HCT116 (cell line): ENCODE results near the gene SMC6. TPM values are rescaled to one million over a fixed set of nuclear protein-coding genes. Genes with fewer than 3 reads are reported as not detected.

Experiments used
- ATAC-seq: fragments of 200-7000 bp; cut with Tn5 transposase; 2 replicates; pipeline ENCODE4 v1.9.1; 2020; ENCODE audit warnings: mild to moderate bottlenecking, moderate library complexity
- BruUV-seq: library from RNA; stranded (reverse); fragments of 400-500 nt; replicated peaks from 2 replicates; lab custom pipeline; 2021; lab: Mats Ljungman, UMichigan
- CTCF ChIA-PET: fragments of 300-600 bp; sonication (Branson Sonifier 250); formaldehyde crosslinking; loops from one replicate; lab custom pipeline; 2021; ENCODE audit warnings: antibody characterized with exemption; lab: Charles Lee
- POLR2A ChIA-PET: fragments of 300-600, 350-600 bp; sonication (Branson Sonifier 250); formaldehyde crosslinking; loops from one replicate; lab custom pipeline; 2021; ENCODE audit warnings: antibody characterized with exemption; lab: Charles Lee
- RAD21 ChIA-PET, 2 experiments: fragments of 300-600 bp; sonication (Branson Sonifier 250); formaldehyde crosslinking; loops; one replicate each; lab custom pipeline; 2023; ENCODE audit warnings: low total read pairs in 2 of 2; ENCODE audit not compliant: uncharacterized antibody in 2 of 2, unreplicated experiment in 2 of 2, low non-redundant PET in 1 of 2; lab: Charles Lee
- DNase-seq: peaks from one replicate; pipeline ENCODE4 v3.0.0-alpha.2; 2010; ENCODE audit warnings: low read depth, low spot score
- H2AFZ ChIP-seq: fragments of 200-600 bp; shearing (Covaris generic), sonication (generic); 2 replicates; pipeline ENCODE4 v1.6.1; 2017; ENCODE audit warnings: low read depth, mixed run types, mixed read lengths, antibody characterized with exemption, low read length; ENCODE audit not compliant: poor library complexity, severe bottlenecking
- H3K27ac ChIP-seq: 2 replicates; pipeline ENCODE4 v1.5.1; 2012; ENCODE audit warnings: low read depth, low read length
- H3K27me3 ChIP-seq: fragments of 200-600 bp; sonication (generic); 2 replicates; pipeline ENCODE4 v1.6.1; 2016; ENCODE audit warnings: mixed run types, low read length, mixed read lengths; ENCODE audit not compliant: insufficient read depth
- H3K36me3 ChIP-seq, 2 experiments: fragments of 200-500 bp in 1 of 2; fragments of 200-600 bp in 1 of 2; sonication (Bioruptor generic) in 1 of 2; sonication (generic) in 1 of 2; 2 replicates each; pipeline versions ENCODE4 v1.5.1 to v1.6.1; 2014 to 2016; ENCODE audit warnings: low read length in 2 of 2, inconsistent platforms in 1 of 2, mixed read lengths in 1 of 2, mixed run types in 1 of 2; ENCODE audit not compliant: insufficient read depth in 2 of 2, control insufficient read depth in 1 of 2
- H3K4me1 ChIP-seq, 2 experiments: fragments of 200-600 bp in 1 of 2; sonication (generic) in 1 of 2; 2 replicates each; pipeline versions ENCODE4 v1.5.1 to v1.6.1; 2012 to 2017; ENCODE audit warnings: low read length in 2 of 2, inconsistent platforms in 1 of 2, mild to moderate bottlenecking in 1 of 2, mixed read lengths in 1 of 2, mixed run types in 1 of 2, moderate library complexity in 1 of 2; ENCODE audit not compliant: insufficient read depth in 2 of 2, control insufficient read depth in 1 of 2
- H3K4me2 ChIP-seq: fragments of 200-600 bp; sonication (generic); 2 replicates; pipeline ENCODE4 v1.6.1; 2017; ENCODE audit warnings: mixed run types, low read length, mixed read lengths
- H3K4me3 ChIP-seq, 2 experiments: fragments of 200-600 bp in 1 of 2; sonication (generic) in 1 of 2; replicated peaks in 1 of 2; 2 replicates each; pipeline ENCODE4 v1.5.1; 2011 to 2016; ENCODE audit warnings: low read length in 2 of 2, control low read depth in 1 of 2, low read depth in 1 of 2, mild to moderate bottlenecking in 1 of 2, mixed read lengths in 1 of 2, mixed run types in 1 of 2
- H3K79me2 ChIP-seq: fragments of 200-600 bp; sonication (generic); 2 replicates; pipeline ENCODE4 v1.6.1; 2017; ENCODE audit warnings: mild to moderate bottlenecking, mixed run types, low read length, moderate library complexity, mixed read lengths; ENCODE audit not compliant: insufficient read depth
- H3K9ac ChIP-seq: fragments of 200-600 bp; sonication (generic); 2 replicates; pipeline ENCODE4 v1.6.1; 2016; ENCODE audit warnings: low read length, mixed read lengths
- H3K9me2 ChIP-seq: fragments of 200-600 bp; sonication (generic), shearing (Covaris generic); 2 replicates; pipeline ENCODE4 v1.6.1; 2017; ENCODE audit warnings: mixed run types, mild to moderate bottlenecking, moderate library complexity; ENCODE audit not compliant: insufficient read depth
- H3K9me3 ChIP-seq, 2 experiments: fragments of 200-500 bp in 1 of 2; fragments of 200-600 bp in 1 of 2; sonication (Bioruptor generic) in 1 of 2; sonication (generic) in 1 of 2; 2 replicates each; pipeline ENCODE4 v1.6.1; 2014 to 2017; ENCODE audit warnings: low read length in 2 of 2, mixed read lengths in 2 of 2, inconsistent platforms in 1 of 2, low read depth in 1 of 2, mild to moderate bottlenecking in 1 of 2, mixed run types in 1 of 2, moderate library complexity in 1 of 2; ENCODE audit not compliant: control insufficient read depth in 1 of 2, insufficient read depth in 1 of 2
- H4K20me1 ChIP-seq: fragments of 200-600 bp; sonication (generic), shearing (Covaris generic); 2 replicates; pipeline ENCODE4 v1.6.1; 2017; ENCODE audit warnings: mixed run types, mild to moderate bottlenecking, moderate library complexity; ENCODE audit not compliant: insufficient read depth
- CEBPB ChIP-seq: IDR thresholded peaks from 2 replicates; pipeline ENCODE4 v1.6.1; 2012; ENCODE audit warnings: low read depth
- ELF1 ChIP-seq: IDR thresholded peaks from 2 replicates; pipeline ENCODE4 v1.6.1; 2012; ENCODE audit warnings: low read depth, borderline replicate concordance
- FOSL1 ChIP-seq: IDR thresholded peaks from 2 replicates; pipeline ENCODE4 v1.6.1; 2012; ENCODE audit warnings: low read depth
- JUND ChIP-seq: IDR thresholded peaks from 2 replicates; pipeline ENCODE4 v1.6.1; 2012
- MAX ChIP-seq: IDR thresholded peaks from 2 replicates; pipeline ENCODE4 v1.6.1; 2012
- POLR2AphosphoS5 ChIP-seq: IDR thresholded peaks from 2 replicates; pipeline ENCODE4 v1.6.1; 2011; ENCODE audit warnings: mild to moderate bottlenecking, low read depth, low read length, moderate library complexity
- RAD21 ChIP-seq: IDR thresholded peaks from 2 replicates; pipeline ENCODE4 v1.6.1; 2012; ENCODE audit warnings: low read depth, mild to moderate bottlenecking
- SIN3A ChIP-seq: IDR thresholded peaks from 2 replicates; pipeline ENCODE4 v1.6.1; 2012; ENCODE audit warnings: low read depth
- SP1 ChIP-seq: IDR thresholded peaks from 2 replicates; pipeline ENCODE4 v1.6.1; 2012; ENCODE audit warnings: low read depth
- SRF ChIP-seq: IDR thresholded peaks from 2 replicates; pipeline ENCODE4 v1.6.1; 2012; ENCODE audit warnings: low read depth
- YY1 ChIP-seq: IDR thresholded peaks from 2 replicates; pipeline ENCODE4 v1.6.1; 2011; ENCODE audit warnings: low read length, low read depth, moderate library complexity, mild to moderate bottlenecking; ENCODE audit not compliant: insufficient replicate concordance; ENCODE audit errors: extremely low read depth
- ZFX ChIP-seq: fragments of 450-650 bp; IDR thresholded peaks from 2 replicates; pipeline ENCODE4 v1.6.1; 2017
- ZNF274 ChIP-seq: fragments of 200-500 bp; sonication (Bioruptor generic); IDR thresholded peaks from 2 replicates; pipeline ENCODE4 v1.6.1; 2014; ENCODE audit warnings: mild to moderate bottlenecking, low read depth, low read length, inconsistent platforms
- intact Hi-C: fragments of 100-400 bp; cut with micrococcal nuclease; formaldehyde crosslinking; loops from 2 replicates; pipeline ENCODE4 v1.10.0; 2022
- total RNA-seq: library from RNA; stranded (reverse); gene quantifications from one replicate; pipeline ENCODE4 v1.2.1, GENCODE V29; 2021; ENCODE audit not compliant: unreplicated experiment
- TF ChIP-seq, protein P1 (sequence below), 3 experiments: fragments of 200-600 bp in 1 of 3; sonication (generic) in 1 of 3; IDR thresholded peaks in 2 of 3; conservative IDR thresholded peaks in 1 of 3; 2 replicates each; pipeline ENCODE4 v1.5.1; 2012 to 2017; ENCODE audit warnings: low read depth in 2 of 3, low read length in 2 of 3, antibody characterized with exemption in 1 of 3, borderline replicate concordance in 1 of 3, control low read depth in 1 of 3, mild to moderate bottlenecking in 1 of 3, mixed read lengths in 1 of 3, mixed run types in 1 of 3, moderate library complexity in 1 of 3; ENCODE audit not compliant: insufficient read depth in 1 of 3
- TF ChIP-seq, protein P2 (sequence below): IDR thresholded peaks from 2 replicates; pipeline ENCODE4 v1.6.1; 2011; ENCODE audit warnings: mild to moderate bottlenecking, low read length, moderate library complexity; ENCODE audit not compliant: insufficient replicate concordance; ENCODE audit errors: extremely low read depth

Gene SMC6
- total RNA-seq, 1 experiment from 2014 or later, result 26.4 TPM

DNA sequence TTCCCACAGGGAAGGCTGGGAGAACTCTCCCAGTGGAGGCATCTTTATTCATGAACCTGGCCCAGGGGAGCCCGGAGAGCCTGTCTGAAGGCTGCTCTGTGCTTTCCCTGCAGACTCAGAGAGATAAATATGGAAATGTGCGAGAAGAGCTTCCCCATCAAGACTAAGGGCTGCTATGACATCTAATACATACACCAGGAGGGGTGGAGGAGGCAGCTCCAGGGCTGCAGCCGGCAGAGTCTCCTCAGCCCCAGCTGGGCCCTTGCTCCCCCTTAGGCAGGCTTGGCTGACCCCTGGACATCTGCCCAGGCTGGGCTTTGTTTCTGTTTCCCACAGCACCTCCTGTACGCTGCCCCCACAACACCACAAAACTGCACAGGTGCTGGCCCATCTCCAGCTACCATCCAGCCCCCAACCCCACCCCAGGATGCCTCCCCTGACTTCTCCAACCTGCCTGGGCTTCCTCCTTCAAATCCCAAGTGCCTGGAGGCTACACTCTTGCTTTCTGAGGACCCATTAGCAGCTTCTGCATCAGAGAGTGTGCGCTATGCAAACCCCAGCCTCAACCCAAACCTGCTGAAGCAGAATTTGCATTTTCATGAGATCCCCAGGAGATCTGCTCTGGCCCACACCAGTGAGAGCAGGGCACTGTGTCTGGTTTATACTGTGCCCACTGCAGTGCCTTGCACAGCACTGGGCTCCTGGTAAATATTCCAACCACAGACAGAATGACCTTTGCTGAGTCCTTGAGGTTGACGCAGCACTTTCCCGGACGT is 116.3 kb downstream of the SMC6 start:
- H3K36me3 ChIP-seq, result no peaks in the 10 kb centered on the region
- H2AFZ ChIP-seq, result no peak overlapping the region
- DNase-seq (no peak), ATAC-seq (no peak)
- no peaks in the 10 kb centered on the region for H3K4me1 ChIP-seq
- no peaks in the 10 kb centered on the region for H3K9me2 ChIP-seq
- H3K9ac ChIP-seq, result no peak overlapping the region
- CTCF ChIA-PET, result interaction anchor here (1.1 kb wide), 1 partner anchor 8 kb away, joined by 4 read pairs; no protein-coding TSS in a partner anchor
- H3K27me3 ChIP-seq, result no peaks in the 10 kb centered on the region
- no peaks in the 10 kb centered on the region for H3K9me3 ChIP-seq
- H3K4me2 ChIP-seq, result no peak overlapping the region
- H3K27ac ChIP-seq, result no peak overlapping the region
- BruUV-seq, result no TSS peak
- intact Hi-C loops, result no loop called here
- H3K4me3 ChIP-seq, result no peak overlapping the region
- no peaks in the 10 kb centered on the region for H4K20me1 ChIP-seq
- POLR2A ChIA-PET, result no interaction called here
- RAD21 ChIA-PET, result no interaction called here
- H3K79me2 ChIP-seq, result no peaks in the 10 kb centered on the region
- TF ChIP-seq POLR2AphosphoS5, result no peak
- no peak for TF ChIP-seq YY1
- no peak for TF ChIP-seq MAX
- TF ChIP-seq CEBPB, result no peak
- TF ChIP-seq ZNF274, result no peak
- TF ChIP-seq, protein P1, sequence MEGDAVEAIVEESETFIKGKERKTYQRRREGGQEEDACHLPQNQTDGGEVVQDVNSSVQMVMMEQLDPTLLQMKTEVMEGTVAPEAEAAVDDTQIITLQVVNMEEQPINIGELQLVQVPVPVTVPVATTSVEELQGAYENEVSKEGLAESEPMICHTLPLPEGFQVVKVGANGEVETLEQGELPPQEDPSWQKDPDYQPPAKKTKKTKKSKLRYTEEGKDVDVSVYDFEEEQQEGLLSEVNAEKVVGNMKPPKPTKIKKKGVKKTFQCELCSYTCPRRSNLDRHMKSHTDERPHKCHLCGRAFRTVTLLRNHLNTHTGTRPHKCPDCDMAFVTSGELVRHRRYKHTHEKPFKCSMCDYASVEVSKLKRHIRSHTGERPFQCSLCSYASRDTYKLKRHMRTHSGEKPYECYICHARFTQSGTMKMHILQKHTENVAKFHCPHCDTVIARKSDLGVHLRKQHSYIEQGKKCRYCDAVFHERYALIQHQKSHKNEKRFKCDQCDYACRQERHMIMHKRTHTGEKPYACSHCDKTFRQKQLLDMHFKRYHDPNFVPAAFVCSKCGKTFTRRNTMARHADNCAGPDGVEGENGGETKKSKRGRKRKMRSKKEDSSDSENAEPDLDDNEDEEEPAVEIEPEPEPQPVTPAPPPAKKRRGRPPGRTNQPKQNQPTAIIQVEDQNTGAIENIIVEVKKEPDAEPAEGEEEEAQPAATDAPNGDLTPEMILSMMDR (IDR thresholded peaks at IDR 0.05 in 2 of 3, conservative IDR thresholded peaks at IDR 0.05 in 1 of 3; ENCODE audit: borderline replicate concordance in 1 of 3, insufficient read depth in 1 of 3, low read depth in 2 of 3, low read length in 2 of 3), result no peak
- TF ChIP-seq ZFX, result no peak
- TF ChIP-seq, protein P2, sequence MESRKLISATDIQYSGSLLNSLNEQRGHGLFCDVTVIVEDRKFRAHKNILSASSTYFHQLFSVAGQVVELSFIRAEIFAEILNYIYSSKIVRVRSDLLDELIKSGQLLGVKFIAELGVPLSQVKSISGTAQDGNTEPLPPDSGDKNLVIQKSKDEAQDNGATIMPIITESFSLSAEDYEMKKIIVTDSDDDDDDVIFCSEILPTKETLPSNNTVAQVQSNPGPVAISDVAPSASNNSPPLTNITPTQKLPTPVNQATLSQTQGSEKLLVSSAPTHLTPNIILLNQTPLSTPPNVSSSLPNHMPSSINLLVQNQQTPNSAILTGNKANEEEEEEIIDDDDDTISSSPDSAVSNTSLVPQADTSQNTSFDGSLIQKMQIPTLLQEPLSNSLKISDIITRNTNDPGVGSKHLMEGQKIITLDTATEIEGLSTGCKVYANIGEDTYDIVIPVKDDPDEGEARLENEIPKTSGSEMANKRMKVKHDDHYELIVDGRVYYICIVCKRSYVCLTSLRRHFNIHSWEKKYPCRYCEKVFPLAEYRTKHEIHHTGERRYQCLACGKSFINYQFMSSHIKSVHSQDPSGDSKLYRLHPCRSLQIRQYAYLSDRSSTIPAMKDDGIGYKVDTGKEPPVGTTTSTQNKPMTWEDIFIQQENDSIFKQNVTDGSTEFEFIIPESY, result no peak
- no peak for TF ChIP-seq RAD21
- TF ChIP-seq JUND, result no peak
- no peak for TF ChIP-seq SP1
- TF ChIP-seq SRF, result no peak
- no peak for TF ChIP-seq ELF1
- no peak for TF ChIP-seq SIN3A
- TF ChIP-seq FOSL1, result no peak
